ENCODE measurements around the gene KIF26A. TPM values are rescaled to one million over a fixed set of nuclear protein-coding genes. Genes with fewer than 3 reads are reported as not detected.

Gene KIF26A
- total RNA-seq, 2 donors from 2014 or later, result 3.9 to 4.7 TPM

DNA sequence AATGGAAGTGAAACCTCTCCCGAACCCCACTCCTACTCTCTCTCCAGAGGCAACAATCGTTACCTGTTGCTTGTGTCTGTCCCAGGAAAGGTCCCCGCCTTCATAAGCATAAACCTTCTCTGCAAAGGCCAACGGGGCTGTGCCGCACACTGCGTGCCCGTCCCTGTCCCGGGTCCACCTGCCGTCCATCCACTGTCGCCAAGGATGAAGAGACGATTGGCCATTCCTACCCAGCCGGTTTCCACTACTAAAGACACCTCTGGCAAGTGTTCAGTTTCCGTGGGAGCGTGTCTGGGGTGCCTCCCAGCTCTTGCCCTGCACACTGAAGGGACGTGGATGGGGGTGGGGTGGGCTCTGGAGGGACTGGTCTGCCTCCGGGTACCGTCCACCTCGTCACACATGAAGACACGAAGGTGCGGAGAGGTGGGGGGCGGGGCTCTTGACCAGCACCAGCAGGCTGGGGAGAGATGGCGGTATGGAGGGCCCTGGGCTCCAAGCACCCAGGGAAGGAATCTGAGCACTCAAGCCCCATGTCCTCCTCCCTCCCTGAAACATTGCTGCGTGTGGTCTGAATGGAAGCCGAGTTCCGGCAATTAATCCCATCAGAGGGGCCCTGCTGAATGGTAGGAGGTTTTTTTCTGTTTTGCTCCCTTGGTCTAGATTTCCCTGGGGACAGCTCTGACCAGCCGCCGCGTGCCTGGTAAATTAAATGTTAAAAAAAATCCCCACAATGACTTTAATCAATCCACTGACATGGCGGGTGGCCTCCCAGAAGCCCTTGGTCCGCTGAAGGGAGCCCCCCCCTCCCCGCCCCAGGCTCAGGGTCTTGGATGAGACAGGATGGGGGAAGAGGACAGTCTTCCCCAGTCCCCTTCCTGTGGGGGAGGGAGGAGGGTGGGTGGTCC is 4.1 kb upstream of the KIF26A start:
- H3K27ac Mint-ChIP-seq, result no peak overlapping the region
- ATAC-seq, result no peak
- no peak overlapping the region for H3K4me3 Mint-ChIP-seq
- H3K4me1 Mint-ChIP-seq, result peaks cover 3% of the 10 kb centered on the region
- H3K9me3 ChIP-seq (ENCODE audit: control insufficient read depth, low read length, poor library complexity, severe bottlenecking), result no peaks in the 10 kb centered on the region
- no peaks in the 10 kb centered on the region for H3K36me3 Mint-ChIP-seq (ENCODE audit: low read depth)
- DNase-seq, result peak in 2 of 3 donors; percentile 1 to 2
- peaks cover 43% of the 10 kb centered on the region for H3K27me3 Mint-ChIP-seq

DNA sequence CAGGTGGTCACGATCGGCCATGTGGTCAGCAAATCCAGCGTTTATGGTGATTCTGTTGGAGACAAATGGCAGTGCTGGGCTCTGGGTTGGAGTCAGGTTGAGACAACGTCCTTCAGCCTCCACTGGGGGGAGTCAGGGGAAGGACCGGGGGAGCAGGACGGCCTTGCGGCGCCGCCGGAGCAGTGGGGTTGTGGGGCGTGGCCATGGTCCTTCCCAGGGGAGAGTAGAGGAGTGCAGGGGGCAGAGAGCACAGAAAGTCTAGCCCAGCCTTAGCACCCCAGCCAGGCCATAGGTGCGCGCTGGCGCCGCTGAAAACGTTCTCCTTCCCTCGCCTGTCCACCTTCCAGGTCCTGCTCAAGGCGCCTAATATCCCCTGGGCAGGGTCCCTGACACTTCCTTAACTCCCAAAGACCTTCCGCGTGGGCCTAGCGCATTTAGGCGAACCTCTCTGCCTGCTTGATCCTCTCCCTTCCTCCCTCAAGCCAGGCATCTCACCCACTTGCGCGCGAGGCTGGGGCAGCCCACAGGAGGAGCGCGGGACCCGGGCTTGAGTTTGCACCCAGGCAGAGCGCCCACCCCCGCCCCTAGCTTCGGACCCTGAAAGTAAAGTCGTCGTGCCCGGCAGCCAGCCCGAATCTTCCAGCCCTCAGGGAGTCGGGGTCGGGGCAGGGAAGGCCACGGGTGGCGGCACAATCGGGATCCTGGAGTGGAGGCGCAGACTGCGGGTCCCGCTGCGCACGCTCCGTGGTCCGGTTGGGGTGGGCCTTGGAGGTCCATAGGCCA is 3.1 kb upstream of the KIF26A start:
- H3K9me3 ChIP-seq (ENCODE audit: control insufficient read depth, low read length, poor library complexity, severe bottlenecking), result no peaks in the 10 kb centered on the region
- H3K36me3 Mint-ChIP-seq (ENCODE audit: low read depth), result no peaks in the 10 kb centered on the region
- no peak for ATAC-seq
- peaks cover 3% of the 10 kb centered on the region for H3K4me1 Mint-ChIP-seq
- peaks cover 47% of the 10 kb centered on the region for H3K27me3 Mint-ChIP-seq
- peak overlapping the region; percentile 69 for H3K4me3 Mint-ChIP-seq
- H3K27ac Mint-ChIP-seq, result no peak overlapping the region
- peak in 2 of 3 donors; percentile 3 to 6 for DNase-seq

DNA sequence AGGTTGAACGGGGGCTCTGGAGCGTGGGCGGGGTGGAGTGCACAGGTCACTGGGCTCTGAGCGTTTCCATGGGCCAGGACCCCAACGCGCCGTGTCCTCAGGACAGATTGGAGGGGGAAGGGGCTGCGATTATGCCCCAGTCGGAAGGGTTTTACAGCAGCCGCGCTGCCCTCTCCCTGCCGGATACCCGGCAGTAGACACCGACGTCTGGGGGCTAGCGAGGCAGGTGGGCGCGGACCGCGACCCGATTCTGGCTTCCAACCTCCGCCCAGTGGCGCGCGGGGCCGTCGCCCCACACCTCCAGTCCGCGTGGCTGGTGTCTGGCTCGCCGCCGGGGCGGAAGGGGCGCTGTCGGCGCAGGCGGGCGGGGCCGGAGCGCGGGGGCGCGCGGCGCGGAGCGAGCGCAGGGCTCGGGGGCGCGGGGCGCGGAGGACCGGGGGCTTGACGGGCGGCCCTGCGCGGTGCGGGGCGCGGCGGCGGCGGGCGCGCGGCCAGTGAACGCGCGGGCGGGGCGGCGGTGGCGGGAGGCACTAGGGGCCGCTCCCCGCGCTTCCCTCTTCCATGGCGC is 2.4 kb upstream of the KIF26A start:
- H3K27me3 Mint-ChIP-seq, result peaks cover 49% of the 10 kb centered on the region
- no peaks in the 10 kb centered on the region for H3K9me3 ChIP-seq (ENCODE audit: control insufficient read depth, low read length, poor library complexity, severe bottlenecking)
- DNase-seq (peak in 2 of 3 donors; percentile 3 to 10), ATAC-seq (no peak)
- no peak overlapping the region for H3K27ac Mint-ChIP-seq
- H3K36me3 Mint-ChIP-seq (ENCODE audit: low read depth), result no peaks in the 10 kb centered on the region
- peak overlapping the region; percentile 77 for H3K4me3 Mint-ChIP-seq
- H3K4me1 Mint-ChIP-seq, result peaks cover 2% of the 10 kb centered on the region

DNA sequence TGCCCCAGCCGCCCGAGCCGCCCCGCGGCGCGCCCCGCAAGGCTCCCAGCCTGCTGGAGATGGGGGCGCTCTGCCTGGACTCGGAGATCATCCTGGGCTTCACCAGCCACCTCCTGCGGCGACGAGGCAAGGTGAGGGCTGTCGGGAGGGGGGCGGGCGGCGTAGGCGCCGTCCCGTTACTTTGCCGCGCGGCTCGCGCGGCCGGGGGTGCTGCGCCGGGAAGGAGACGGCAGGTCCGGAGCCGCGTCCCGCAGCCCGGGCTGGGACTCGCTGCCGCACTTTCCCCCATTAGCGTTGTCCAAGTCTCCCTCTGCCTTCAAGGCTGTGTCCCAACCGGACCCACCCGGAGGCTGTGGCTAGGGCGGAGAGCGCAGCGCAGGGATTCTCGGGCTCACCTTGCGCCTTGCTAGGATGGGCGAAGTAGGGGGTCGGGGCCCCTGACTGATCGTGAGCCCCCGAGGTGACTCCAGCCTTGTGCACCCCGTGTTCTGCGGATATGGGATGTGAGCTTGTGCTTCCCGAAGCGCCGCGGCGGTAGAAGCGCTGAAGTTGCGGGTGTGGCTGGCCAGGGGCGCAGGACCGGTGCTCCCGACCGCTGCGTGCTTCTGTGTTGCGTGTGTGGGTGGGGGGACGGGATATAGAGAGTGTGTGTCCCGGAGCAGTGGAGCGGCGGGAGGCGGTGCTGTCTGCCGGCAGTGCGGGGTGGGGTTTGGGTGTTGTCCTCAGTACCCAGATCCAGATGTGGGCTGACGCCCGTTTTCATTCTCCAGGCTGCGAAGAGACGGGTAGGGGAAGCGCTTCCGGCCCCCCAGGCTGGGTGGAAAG is 1.7 kb upstream of the KIF26A start:
- H3K27me3 Mint-ChIP-seq, result peaks cover 47% of the 10 kb centered on the region
- no peaks in the 10 kb centered on the region for H3K9me3 ChIP-seq (ENCODE audit: control insufficient read depth, low read length, poor library complexity, severe bottlenecking)
- H3K4me3 Mint-ChIP-seq, result peak overlapping the region; percentile 77
- H3K36me3 Mint-ChIP-seq (ENCODE audit: low read depth), result no peaks in the 10 kb centered on the region
- no peak overlapping the region for H3K27ac Mint-ChIP-seq
- DNase-seq (peak in 2 of 3 donors; percentile 3 to 6), ATAC-seq (no peak)
- H3K4me1 Mint-ChIP-seq, result no peaks in the 10 kb centered on the region

DNA sequence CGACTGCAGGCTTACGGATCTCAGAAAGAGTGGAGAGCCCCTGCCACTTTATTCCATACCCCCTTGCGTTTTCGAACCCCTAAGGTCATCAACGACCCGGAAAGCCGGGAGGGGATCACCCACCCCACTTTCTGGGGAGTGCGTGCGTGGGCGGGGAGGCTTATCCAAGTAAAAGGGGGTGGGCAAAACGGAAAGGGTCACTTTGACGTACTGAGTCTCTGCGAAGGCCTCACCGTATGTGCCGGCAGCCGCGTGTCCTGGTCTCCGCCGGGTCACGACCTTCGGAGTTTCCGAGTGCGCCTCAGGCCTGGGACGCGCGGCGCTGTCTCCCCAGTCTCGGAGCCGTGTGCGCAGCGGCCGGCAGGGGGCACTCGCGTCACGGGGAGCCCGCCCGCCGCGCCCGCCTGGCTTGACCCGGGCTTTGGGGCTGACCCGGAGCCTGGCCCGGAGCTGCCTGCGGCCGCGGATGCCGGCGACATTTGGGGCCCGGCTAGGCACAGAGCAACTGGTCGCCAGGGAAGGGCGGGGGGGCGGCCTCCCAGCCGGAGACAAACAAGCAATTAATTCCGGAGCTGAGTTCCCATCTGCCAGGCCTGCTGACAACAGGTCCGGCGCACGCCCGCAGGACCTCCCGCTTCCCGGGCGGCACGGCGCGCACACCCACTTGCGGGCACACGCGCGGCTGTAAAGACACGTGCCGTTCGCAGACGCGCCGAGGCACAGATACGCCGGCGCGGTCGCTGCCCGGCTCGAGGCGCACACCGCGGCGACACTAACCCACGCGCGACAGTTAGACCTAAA is 890 bp upstream of the KIF26A start:
- peak overlapping the region; percentile 77 for H3K4me3 Mint-ChIP-seq
- no peaks in the 10 kb centered on the region for H3K9me3 ChIP-seq (ENCODE audit: control insufficient read depth, low read length, poor library complexity, severe bottlenecking)
- no peaks in the 10 kb centered on the region for H3K4me1 Mint-ChIP-seq
- H3K36me3 Mint-ChIP-seq (ENCODE audit: low read depth), result no peaks in the 10 kb centered on the region
- peak; percentile 75 for ATAC-seq
- peaks cover 39% of the 10 kb centered on the region for H3K27me3 Mint-ChIP-seq
- peak; percentile 40 to 65 (median 60) for DNase-seq
- H3K27ac Mint-ChIP-seq, result no peak overlapping the region

DNA sequence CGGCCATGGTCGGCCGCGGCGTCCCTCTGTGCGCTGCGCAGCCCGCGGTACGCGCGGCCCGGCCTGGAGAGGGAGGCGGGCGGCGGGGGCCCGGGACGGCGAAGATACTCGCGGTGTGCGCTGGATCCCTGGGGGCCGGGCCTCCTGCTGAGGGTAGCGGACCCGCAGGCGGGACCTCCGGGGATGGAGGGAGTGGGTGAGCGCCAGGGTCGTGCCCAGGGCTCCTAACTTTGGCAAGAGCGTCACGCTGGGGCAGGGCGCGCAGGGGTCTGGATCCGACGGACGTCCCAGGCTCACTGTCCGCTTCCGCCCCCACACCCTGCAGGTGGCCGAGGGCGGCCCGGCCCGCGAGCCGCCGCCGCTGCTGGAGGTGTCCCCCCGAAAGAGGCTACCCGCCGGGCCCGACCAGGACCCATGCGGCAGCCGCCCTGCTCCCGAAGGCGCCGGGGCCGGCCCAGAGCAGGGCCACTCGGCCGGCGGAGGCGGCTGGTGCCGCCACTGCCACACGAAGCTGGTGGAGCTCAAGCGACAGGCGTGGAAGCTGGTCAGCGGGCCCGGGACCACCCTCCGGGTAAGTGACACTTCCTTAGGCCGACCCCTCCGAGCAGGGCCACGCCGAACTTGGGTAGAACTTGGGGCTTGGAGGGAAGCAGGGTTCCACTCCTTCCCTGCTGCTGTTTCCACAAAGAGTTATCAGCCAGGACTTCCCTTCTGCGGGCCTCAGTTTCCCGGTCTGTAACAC is 502 bp downstream of the KIF26A start:
- H3K27me3 Mint-ChIP-seq, result peaks cover 32% of the 10 kb centered on the region
- no peaks in the 10 kb centered on the region for H3K9me3 ChIP-seq (ENCODE audit: control insufficient read depth, low read length, poor library complexity, severe bottlenecking)
- H3K4me3 Mint-ChIP-seq, result peak overlapping the region; percentile 58
- H3K27ac Mint-ChIP-seq, result no peak overlapping the region
- H3K36me3 Mint-ChIP-seq (ENCODE audit: low read depth), result no peaks in the 10 kb centered on the region
- no peaks in the 10 kb centered on the region for H3K4me1 Mint-ChIP-seq
- DNase-seq (peak in 2 of 3 donors; percentile 3 to 10), ATAC-seq (peak; percentile 7)

DNA sequence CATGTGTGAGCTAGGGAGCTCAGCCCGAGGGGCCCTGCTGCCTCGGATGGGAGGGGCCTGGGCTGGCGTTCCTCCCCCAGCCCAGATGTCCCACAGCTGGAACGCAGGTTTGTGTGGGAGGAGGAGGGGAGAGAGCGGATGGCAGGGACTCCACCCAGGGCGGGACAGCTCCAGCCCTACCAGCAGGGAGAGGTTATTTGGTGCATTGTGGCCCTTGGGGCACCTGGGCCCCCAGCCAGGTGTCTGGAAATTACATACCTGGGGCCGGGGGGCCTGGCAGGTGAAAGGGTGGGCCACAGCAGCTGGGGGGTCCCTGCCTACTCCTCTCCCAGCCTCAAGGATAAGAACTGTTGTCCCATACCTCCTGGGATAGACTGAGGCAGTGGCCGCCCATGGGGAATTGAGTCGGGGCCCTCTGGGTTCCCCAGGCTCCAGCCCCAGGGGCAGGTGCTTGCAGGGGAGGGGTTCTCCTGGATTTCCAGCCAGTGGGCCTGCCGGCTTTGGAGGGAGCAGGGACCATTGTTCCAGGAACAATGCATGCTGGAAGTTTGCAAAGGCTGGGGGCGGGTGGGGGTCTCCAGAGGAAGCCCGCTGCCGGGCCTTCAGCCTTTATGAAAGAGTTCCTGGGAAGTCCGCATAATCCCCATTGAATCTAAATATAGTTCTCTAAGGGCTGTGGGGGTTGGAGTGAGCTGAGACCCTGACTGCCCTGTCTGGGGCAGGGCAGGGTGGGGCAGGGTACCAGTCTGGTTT is 1.2 kb downstream of the KIF26A start:
- H3K27me3 Mint-ChIP-seq, result peaks cover 28% of the 10 kb centered on the region
- no peaks in the 10 kb centered on the region for H3K36me3 Mint-ChIP-seq (ENCODE audit: low read depth)
- no peaks in the 10 kb centered on the region for H3K9me3 ChIP-seq (ENCODE audit: control insufficient read depth, low read length, poor library complexity, severe bottlenecking)
- ATAC-seq (no peak), DNase-seq (peak in 1 of 3 donors; percentile 1)
- no peak overlapping the region for H3K27ac Mint-ChIP-seq
- H3K4me1 Mint-ChIP-seq, result no peaks in the 10 kb centered on the region
- H3K4me3 Mint-ChIP-seq, result peak overlapping the region; percentile 58

DNA sequence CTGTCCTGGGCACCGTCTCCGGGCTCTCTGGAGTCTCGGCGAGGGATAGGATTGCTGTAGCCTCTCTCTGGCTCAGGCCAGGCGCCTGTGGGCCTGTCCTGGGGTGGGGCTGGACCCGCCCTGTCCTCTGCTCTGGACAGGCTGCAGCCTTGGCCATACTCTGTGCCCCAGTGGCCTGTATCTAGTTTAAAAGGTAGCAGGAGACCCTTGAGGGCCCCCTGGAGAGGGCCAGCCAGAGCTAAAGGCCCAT is 1.8 kb downstream of the KIF26A start:
- H3K4me1 Mint-ChIP-seq, result no peaks in the 10 kb centered on the region
- no peaks in the 10 kb centered on the region for H3K36me3 Mint-ChIP-seq (ENCODE audit: low read depth)
- ATAC-seq, result no peak
- peak overlapping the region; percentile 31 for H3K4me3 Mint-ChIP-seq
- no peaks in the 10 kb centered on the region for H3K9me3 ChIP-seq (ENCODE audit: control insufficient read depth, low read length, poor library complexity, severe bottlenecking)
- H3K27me3 Mint-ChIP-seq, result peaks cover 24% of the 10 kb centered on the region
- no peak overlapping the region for H3K27ac Mint-ChIP-seq
- peak in 1 of 3 donors; percentile 8 for DNase-seq

DNA sequence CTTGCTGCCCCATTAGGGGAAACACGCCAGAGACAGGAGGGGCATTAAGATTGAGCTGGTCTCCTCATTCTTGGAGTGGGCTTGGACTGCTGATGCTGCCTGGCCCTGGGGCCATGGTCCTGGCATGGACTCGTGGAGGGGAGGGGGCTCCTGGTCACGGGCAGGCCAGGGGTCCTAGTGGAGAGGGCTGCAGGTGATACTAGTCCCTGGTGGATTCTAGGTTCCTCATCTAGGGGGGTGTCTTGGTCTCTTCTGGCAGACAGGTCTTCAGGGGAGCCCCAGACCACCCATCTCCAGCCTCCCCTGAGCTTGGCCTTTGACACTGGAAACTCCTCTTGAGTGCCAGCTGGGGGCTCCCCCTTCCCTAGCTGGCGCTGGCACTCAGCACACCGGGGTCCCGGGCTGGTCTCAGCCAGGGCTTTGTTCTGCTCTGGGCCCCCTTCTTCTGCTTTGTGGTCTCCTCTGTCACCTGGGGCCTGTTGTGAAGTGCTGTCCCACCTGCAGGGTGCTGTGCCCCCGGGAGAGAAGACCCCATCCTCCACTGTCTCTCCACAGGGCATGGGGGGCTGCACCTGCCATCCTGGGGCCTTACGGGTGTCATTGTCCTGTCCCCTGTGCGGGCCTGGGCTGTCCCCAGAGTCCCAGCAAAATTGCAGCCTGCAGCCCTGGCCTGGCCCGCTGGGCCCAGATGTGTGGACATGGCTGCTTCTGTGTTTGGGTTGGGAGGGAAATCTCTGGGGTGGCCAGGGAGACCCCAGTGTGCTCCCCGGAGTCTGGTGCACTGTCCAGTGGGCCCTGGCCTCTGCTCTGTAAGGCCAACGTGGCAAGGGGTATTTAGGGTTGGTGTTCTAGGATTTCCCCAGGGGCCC is 2.3 kb downstream of the KIF26A start:
- no peaks in the 10 kb centered on the region for H3K4me1 Mint-ChIP-seq
- H3K27me3 Mint-ChIP-seq, result peaks cover 20% of the 10 kb centered on the region
- DNase-seq, result peak in 2 of 3 donors; percentile 3 to 4
- H3K27ac Mint-ChIP-seq, result no peak overlapping the region
- H3K36me3 Mint-ChIP-seq (ENCODE audit: low read depth), result no peaks in the 10 kb centered on the region
- no peak for ATAC-seq
- peak overlapping the region; percentile 33 for H3K4me3 Mint-ChIP-seq
- no peaks in the 10 kb centered on the region for H3K9me3 ChIP-seq (ENCODE audit: control insufficient read depth, low read length, poor library complexity, severe bottlenecking)

DNA sequence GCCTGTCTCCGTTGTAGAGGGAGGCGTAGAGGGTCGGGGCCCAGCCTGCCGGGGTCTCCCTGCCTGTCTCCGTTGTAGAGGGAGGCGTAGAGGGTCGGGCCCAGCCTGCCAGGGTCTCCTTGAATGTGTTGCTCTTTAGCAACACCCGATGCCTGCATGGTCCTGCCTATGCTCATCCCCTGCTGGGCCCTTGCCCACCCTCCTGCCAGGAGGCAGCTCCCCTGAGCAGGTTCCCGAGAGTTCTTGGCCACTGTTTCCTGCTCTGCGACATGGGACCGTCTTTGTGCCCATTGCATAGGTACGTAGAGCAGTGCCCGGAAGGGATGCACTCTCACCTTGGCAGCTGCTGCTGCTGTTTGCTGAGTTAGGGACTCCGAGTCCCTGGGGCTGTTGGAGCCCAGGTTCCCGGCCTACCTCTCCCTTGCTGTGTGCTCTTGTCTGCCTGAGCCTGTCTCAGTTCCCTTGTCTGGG is 3.3 kb downstream of the KIF26A start:
- H3K9me3 ChIP-seq (ENCODE audit: control insufficient read depth, low read length, poor library complexity, severe bottlenecking), result no peaks in the 10 kb centered on the region
- Mint-ChIP-seq H3K27me3 (peaks cover 27% of the 10 kb centered on the region), H3K4me3 (no peak overlapping the region), H3K27ac (no peak overlapping the region), H3K36me3 (ENCODE audit: low read depth) (no peaks in the 10 kb centered on the region), H3K4me1 (peaks cover 6% of the 10 kb centered on the region)
- DNase-seq, result peak in 2 of 3 donors; percentile 1 to 4
- ATAC-seq, result no peak

All from T-helper 17 cell (primary cell).